Forelimb muscle (tissue), 1 donor: ENCODE results near the gene CCP110. TPM values are rescaled to one million over a fixed set of nuclear protein-coding genes. Genes with fewer than 3 reads are reported as not detected.

Experiments
- DNase-seq: peaks from one replicate; pipeline ENCODE4 v3.0.0-alpha.2; 2013; ENCODE audit warnings: low read depth
- polyA plus RNA-seq: library from polyadenylated mRNA; unstranded; fragments of 120-200 nt; gene quantifications from one replicate; pipeline ENCODE4 v1.2.1, GENCODE V29; 2013; ENCODE audit not compliant: insufficient read length

Gene CCP110
- polyA plus RNA-seq, 1 donor, result 15.0 TPM

DNA sequence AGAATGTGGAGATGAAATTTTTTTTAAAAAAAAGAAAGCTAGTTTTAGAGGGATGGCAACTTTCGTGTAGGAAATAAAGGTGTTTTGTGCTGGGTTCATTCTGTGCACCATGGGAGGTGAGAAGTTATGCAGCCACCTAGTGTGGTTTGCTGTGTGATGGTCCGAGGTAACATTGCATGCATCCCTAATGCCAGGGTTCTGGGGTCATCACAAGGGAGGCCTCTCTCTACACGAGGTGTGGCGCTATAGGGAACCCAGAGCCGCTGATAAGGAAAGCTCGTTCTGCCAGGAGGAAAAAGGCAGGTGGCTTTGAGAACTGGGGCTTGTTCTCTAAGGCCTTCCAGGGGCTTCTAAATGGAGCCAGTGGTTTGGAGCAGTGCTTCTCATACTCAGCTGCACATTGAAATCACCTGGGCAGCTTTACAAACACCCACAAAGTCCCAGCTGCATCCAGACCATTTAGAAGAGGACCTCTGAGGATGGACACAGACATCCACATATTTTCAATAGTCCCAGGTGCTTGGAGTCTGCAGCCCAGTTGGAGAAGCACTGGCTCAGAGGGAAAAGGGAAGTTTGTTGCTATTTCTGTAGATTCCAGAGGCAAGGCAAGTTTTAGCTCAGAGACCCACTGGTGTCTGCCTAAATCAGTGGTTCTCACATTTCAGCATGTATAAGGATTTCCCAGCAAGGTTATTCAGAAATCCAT lies 75.2 kb downstream of the CCP110 start:
- no peak for DNase-seq

DNA sequence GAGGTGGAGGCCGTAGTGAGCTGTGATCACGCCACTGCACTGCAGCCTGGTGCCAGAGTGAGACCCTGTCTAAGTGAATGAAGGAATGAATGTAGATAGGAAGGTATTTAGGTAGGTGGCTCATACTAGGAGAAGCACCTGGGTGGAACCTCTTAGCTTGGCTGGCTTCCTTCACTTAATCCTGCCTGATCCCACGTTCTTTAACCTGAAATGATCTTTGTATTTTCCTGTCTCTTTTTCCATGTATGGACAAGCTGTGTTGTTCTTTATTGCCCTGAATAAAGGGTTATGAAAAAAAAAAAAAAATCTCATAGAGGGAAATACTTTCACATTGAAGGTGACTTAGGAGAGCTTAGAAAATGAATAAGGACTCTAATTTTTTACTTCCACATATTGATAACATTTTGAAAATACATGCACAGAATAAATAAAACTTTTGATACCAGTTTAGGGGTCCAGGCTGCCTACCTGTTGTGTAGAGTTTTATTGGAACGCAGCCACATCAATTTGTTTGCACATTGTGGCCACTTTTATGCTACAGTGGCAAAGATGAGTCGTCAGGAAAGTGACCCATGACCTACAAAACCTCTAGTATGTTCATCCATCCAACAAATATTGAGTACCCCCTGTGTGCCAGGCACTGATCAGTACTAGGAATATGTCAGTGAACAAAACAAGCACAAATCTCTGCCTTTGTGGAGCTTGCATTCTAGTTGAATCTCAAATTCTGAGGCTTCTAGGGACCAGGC lies 76.4 kb downstream of the CCP110 start:
- DNase-seq, result no peak

GRCh38 chr16:19601083-19601976 lies 77.6 kb downstream of the CCP110 start:
- no peak for DNase-seq

Other genes with a start within 250 kb of the CCP110 start
- gene CLEC19A, start 238.2 kb upstream of the CCP110 start, polyA plus RNA-seq, result 0.16 TPM
- 0.05 TPM for gene TMC5, start 106.1 kb upstream of the CCP110 start, polyA plus RNA-seq
- gene GDE1, start 1.8 kb upstream of the CCP110 start, polyA plus RNA-seq, result 52.4 TPM
- 29.1 TPM for gene VPS35L, start 31.8 kb downstream of the CCP110 start, polyA plus RNA-seq
- gene KNOP1, start 194.3 kb downstream of the CCP110 start, polyA plus RNA-seq, result 30.6 TPM
- 14.2 TPM for gene IQCK, start 194.3 kb downstream of the CCP110 start, polyA plus RNA-seq